GM21360 (cell line): ENCODE data around the gene TEX44.
"Not testable (repeated sequence)": the region's sequence is repeated elsewhere in the genome, so short reads cannot be mapped to it uniquely, and the experiment has no call there.

Experiments
- ATAC-seq: cut with Tn5 transposase; IDR thresholded peaks from one replicate; pipeline ENCODE4 v1.9.1; 2021; ENCODE audit warnings: mild to moderate bottlenecking, moderate library complexity; ENCODE audit not compliant: unreplicated experiment

Gene TEX44

GRCh38 chr2:231592636-231593145 lies at the start of gene TEX44:
TEX44 (plus strand) TSS chr2:231592864; CDS start chr2:231592952, 88 bp downstream.
- ATAC-seq: no peak

DNA sequence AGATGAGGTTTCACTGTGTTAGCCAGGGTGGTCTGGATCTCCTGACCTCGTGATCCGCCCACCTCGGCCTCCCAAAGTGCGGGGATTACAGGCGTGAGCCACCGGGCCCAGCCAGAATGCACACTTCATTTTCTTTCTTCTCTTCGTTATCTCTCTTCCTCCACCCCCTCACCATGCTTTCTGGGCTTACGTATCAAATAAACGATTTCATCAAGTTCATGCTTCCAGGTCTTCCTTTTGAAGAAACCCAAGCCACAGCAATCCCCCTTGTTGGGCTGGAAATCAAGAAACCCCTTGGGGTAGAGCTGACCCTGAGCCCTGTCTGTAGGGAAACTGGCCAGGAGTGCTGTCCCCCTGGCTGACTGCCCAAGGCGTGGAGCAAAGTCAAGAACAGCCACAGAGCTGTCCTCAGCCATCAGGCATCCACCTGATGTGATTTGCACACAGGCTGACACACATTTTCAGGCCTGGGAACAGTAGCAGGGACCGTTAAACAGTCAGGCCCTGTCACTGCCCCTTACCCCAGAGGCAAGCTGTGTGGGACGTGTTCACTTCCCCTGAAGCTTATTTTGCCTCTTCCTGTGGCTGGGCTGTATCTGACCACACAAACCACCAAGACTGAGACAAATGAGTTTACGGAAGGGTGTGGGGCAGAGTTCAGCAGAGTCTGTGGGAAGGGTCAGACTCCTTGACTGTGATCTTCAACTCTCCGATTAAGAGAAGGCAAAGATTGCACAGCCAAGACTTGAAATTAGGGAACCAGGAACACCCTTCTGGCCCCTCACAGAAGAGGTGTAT lies 47.4 kb upstream of the TEX44 start:
- ATAC-seq: peak; percentile 97

DNA sequence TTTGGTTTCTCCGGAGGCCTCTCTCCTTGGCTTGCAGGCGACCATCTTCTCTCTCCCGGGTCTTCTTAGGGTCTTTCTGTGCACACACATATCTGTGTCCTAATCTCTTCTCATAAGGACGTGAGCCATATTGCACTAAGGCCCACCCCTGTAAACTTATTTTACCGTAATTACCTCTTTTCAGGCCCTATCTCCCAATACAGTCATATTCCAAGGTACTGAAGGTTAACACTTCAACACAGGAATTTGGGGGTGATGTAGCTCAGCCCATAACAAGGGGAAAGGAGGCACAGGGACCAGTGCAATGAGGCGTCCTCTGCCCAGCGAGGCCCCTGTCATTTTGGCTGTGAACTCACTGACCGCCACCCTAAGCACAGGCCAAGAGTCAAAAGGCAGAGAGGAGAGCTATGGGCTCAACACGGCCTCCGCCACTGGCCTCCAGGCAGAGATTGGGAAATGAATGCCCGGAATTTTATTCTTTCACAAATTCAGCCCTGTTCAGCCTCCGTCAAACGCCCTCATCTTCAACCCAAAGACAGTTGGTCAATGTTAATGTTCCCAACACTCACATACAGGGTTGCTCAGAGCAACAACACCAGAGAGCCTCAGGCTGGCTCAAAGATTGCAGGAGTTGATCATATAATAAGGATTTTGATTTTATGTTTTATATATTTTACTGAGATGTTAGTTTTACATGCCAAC lies 46.5 kb upstream of the TEX44 start:
- no peak for ATAC-seq

- no peak for ATAC-seq
Observed at GRCh38 chr2:231547315-231548110, 45.2 kb upstream of the TEX44 start.

DNA sequence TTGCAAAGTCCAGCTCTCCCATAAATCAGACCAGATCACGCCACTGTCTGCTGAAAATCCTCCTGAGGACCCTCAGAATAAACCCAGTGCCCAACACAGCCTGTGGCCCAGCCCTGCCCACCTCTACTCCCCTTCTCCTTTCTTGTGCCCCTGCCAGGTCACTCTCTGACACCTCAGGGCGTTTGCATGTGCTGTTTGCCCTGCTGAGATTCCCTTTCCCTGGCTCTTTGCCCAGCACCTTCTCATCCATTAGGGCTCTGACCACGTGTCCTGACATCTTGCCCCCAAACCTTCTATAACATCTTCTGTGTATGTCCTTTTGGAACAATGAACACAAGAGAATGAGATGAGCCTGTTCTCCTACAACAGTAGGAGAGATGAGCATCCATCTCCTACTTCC lies 43.9 kb upstream of the TEX44 start:
- ATAC-seq: no peak

DNA sequence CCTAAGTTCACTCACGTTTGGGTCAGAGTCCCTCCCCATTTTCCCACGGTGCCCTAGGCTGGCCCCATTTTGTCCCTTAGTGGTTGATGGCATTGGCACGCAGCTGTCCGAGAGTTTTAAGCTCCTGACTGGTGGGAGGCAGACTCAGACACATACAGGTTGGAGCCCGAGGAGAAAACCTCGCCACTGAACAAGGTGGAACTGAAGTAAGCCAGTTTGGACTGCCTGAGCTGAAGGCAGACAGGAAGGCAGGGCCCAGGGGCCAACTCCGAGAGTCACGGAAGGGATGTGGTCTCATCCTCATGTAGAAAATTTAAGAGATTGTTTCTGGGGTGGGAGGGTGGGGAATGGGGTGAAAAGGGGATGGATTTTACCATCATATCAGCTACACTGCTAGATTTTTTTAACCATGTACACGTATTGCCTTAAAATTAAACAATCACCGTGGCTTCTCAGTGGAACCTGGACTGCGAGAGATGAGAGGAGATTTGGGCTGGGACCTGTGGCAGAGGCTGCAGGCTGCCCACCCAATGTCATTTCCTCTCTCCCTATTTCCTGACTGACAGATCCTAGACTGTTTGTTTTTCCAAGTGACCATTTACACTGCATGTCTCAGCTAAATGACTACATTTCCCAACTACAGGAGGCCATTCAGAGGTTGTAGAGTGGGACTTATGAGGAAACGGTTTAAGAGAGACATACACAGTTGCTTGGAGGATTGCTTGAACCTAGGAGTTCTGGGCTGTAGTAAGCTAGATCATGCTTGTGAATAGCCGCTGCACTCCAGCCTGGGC lies 43.0 kb upstream of the TEX44 start:
- no peak for ATAC-seq

- ATAC-seq: no peak
Observed at GRCh38 chr2:231552752-231553151, 39.9 kb upstream of the TEX44 start.

GRCh38 chr2:231554327-231554726 lies 38.3 kb upstream of the TEX44 start:
- no peak for ATAC-seq

DNA sequence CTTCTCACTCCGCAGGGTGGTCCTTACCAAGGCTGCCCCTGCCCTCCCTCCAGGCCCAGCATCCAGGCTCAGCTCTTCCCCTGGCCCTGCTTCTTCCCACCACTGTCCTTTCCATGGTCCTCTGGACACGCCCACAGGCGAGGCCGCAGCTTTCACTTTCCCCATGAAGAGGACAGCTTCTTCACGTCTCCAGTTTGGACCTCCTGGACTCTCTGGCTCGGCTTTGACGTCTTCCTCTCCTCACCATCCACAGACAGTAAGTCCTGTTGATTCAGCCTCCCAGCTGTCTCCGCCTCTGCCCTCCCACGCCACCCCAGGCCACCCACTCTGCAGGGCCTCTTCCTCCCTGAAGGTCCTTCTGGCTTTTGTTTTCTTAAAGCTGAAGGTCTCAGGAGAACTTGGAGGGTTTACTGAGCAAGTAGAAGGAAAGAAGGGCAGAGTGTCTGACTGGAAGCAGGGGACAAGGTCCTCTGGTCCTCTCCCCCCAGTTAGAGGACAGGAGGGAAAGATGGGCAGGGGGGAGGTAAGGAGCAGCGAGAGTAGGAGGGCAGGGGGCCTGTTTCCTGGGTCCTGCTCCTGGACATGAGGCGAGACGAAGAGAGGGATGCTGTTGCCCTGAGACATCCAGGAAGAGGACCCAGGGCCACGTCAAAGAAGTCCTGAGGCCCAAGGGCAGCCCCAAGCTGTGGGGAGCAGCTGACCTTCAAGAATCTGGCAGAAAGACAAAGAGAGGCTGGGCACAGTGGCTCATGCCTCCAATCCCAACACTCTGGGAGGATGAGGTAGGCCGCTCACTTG lies 37.7 kb upstream of the TEX44 start:
- ATAC-seq: no peak

DNA sequence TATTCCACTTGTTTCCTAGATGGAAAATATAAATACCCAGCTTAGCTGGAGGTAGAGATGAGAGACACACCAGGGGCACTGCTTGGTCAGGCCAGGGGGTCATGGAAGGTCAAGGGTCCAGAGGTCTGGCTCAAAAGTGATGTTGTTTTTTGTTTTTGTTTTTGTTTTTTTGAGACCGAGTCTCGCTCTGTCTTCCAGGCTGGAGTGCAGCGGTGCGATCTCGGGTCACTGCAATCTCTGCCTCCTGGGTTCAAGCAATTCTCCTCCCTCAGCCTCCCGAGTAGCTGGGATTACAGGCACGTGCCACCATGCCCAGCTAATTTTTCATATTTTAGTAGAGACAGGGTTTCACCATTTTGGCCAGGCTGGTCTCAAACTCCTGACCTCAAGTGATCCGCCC lies 36.2 kb upstream of the TEX44 start:
- ATAC-seq: not testable (repeated sequence)

DNA sequence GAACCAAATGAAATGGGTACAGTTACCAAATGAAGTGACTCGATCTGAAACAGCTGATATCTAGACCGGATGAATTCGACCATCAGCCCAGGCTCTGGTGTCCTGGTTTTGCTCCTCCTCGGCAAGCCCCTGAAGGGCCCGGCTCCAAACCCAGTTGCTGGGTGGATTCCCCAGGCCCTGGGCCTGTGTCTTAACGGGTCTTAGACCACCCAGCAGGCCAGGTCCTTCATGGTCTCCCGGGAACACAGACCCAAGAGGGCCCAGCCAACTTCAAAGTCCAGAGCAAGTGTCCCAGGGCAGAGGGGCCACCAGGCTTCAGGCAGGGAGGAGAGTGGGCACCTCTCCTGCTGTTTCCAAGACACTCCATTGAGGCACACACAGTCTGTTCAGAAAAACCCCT lies 35.7 kb upstream of the TEX44 start:
- ATAC-seq: no peak

DNA sequence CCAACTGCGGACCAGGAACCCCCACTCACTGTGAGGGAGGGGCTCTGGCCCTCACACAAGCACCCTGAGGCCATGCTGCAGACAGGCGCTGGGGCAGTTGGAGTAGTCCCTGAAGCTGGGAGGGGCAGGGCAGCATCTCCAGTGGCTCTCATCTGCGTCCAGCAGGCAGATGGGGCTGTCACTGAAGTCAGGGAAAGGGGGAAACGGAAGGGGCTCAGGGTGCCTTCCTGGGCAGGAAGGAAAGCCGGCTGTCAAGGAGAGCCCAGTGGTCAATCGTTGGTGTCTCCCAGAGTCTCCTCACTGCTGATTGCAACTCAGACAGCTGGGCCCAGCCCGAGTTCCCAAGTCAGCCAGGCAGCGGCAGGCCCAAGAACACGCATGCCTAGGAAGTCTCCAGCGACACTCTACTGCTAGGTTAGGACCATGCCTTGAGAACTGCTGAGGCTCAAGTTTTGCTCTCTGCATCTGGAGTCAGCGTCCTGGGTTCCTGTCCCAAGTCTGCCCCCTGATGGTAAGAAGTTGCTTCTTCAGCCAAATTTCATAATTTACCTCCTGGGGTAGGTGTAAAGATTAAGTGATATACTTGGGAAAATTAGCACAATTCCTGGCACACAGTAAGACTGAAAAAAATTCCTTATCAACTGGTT lies 35.0 kb upstream of the TEX44 start:
- ATAC-seq: peak; percentile 73

GRCh38 chr2:231563378-231563961 lies 29.2 kb upstream of the TEX44 start:
- no peak for ATAC-seq

DNA sequence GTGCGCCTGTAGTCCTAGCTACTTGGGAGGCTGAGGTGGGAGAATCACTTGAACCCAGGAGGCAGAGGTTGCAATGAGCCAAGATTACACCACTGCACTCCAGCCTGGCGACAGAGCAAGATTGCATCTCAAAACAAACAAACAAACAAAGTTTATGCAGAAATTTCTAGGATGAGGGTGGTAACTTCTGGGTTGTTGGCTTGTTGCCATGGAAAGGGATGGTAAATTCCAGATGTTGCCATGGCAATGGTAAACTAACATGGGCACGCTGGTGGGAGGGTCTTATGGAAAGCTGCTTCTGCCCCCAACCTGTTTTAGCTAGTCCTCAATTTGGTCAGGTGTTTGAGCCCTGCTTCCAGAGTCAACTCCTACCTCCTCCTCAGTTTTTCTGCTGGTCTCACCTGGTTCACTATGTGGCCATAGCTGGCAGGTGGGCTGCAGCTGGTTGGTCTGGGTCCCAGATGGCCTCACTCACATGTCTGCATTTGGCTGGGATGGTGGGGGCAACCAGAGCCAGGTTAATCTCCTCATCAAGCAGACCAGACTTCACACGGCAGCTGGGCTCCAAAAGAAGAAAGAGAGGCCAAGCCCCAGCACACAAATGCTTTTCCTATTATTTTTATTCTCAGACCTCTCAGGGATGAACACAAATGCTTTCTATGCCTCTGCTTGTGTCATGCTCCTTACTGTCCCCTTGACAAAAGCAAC lies 26.6 kb upstream of the TEX44 start:
- no peak for ATAC-seq

GRCh38 chr2:231567159-231567558 lies 25.5 kb upstream of the TEX44 start:
- no peak for ATAC-seq

- ATAC-seq: no peak
Observed at GRCh38 chr2:231568098-231568784, 24.4 kb upstream of the TEX44 start.

DNA sequence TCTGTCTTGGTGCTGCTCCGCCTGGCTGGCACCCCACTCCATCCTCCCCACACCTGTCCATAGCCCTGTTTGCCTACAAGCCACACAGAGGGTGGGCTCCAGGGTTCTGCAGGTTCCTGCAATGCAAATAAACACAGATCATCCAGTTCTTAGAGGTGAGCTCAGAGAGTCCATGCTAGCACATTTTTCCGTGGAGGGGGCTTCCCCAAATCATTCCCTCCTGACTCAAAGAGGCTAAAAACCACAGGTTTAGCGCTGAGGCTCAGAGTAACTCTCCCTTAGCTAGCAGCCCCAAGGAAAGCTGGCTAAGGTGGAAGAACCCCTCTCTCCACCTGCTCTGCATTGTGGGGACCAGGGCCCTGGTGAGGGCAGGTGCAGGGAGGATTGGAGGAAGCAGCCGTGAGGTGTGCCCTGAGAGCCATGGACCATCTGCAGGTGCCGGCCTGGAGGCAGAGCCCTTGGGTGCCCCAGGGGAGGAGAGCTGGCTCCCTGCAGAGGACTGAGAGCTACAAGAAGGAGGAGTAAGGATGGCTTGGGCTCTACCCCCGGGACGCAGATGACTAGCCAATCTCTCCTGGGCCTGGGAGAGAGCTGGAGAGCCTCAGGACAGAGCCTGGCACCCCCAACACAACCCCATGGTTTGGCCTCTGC lies 23.8 kb upstream of the TEX44 start:
- ATAC-seq: no peak
